HCT116 (cell line): ENCODE results near the gene FRMD4A. TPM values are rescaled to one million over a fixed set of nuclear protein-coding genes. Genes with fewer than 3 reads are reported as not detected.
"Not testable (repeated sequence)": the region's sequence is repeated elsewhere in the genome, so short reads cannot be mapped to it uniquely, and the experiment has no call there.

Experiments
- ATAC-seq: fragments of 200-7000 bp; cut with Tn5 transposase; 2 replicates; pipeline ENCODE4 v1.9.1; 2020; ENCODE audit warnings: mild to moderate bottlenecking, moderate library complexity
- BruUV-seq: library from RNA; stranded (reverse); fragments of 400-500 nt; replicated peaks from 2 replicates; lab custom pipeline; 2021; lab: Mats Ljungman, UMichigan
- CTCF ChIA-PET: fragments of 300-600 bp; sonication (Branson Sonifier 250); formaldehyde crosslinking; loops from one replicate; lab custom pipeline; 2021; ENCODE audit warnings: antibody characterized with exemption; lab: Charles Lee
- POLR2A ChIA-PET: fragments of 300-600, 350-600 bp; sonication (Branson Sonifier 250); formaldehyde crosslinking; loops from one replicate; lab custom pipeline; 2021; ENCODE audit warnings: antibody characterized with exemption; lab: Charles Lee
- RAD21 ChIA-PET, 2 experiments: fragments of 300-600 bp; sonication (Branson Sonifier 250); formaldehyde crosslinking; loops; one replicate each; lab custom pipeline; 2023; ENCODE audit warnings: low total read pairs in 2 of 2; ENCODE audit not compliant: uncharacterized antibody in 2 of 2, unreplicated experiment in 2 of 2, low non-redundant PET in 1 of 2; lab: Charles Lee
- DNase-seq: peaks from one replicate; pipeline ENCODE4 v3.0.0-alpha.2; 2010; ENCODE audit warnings: low read depth, low spot score
- H2AFZ ChIP-seq: fragments of 200-600 bp; shearing (Covaris generic), sonication (generic); 2 replicates; pipeline ENCODE4 v1.6.1; 2017; ENCODE audit warnings: low read depth, mixed run types, mixed read lengths, antibody characterized with exemption, low read length; ENCODE audit not compliant: poor library complexity, severe bottlenecking
- H3K27ac ChIP-seq: 2 replicates; pipeline ENCODE4 v1.5.1; 2012; ENCODE audit warnings: low read depth, low read length
- H3K27me3 ChIP-seq: fragments of 200-600 bp; sonication (generic); 2 replicates; pipeline ENCODE4 v1.6.1; 2016; ENCODE audit warnings: mixed run types, low read length, mixed read lengths; ENCODE audit not compliant: insufficient read depth
- H3K36me3 ChIP-seq, 2 experiments: fragments of 200-500 bp in 1 of 2; fragments of 200-600 bp in 1 of 2; sonication (Bioruptor generic) in 1 of 2; sonication (generic) in 1 of 2; 2 replicates each; pipeline versions ENCODE4 v1.5.1 to v1.6.1; 2014 to 2016; ENCODE audit warnings: low read length in 2 of 2, inconsistent platforms in 1 of 2, mixed read lengths in 1 of 2, mixed run types in 1 of 2; ENCODE audit not compliant: insufficient read depth in 2 of 2, control insufficient read depth in 1 of 2
- H3K4me1 ChIP-seq, 2 experiments: fragments of 200-600 bp in 1 of 2; sonication (generic) in 1 of 2; 2 replicates each; pipeline versions ENCODE4 v1.5.1 to v1.6.1; 2012 to 2017; ENCODE audit warnings: low read length in 2 of 2, inconsistent platforms in 1 of 2, mild to moderate bottlenecking in 1 of 2, mixed read lengths in 1 of 2, mixed run types in 1 of 2, moderate library complexity in 1 of 2; ENCODE audit not compliant: insufficient read depth in 2 of 2, control insufficient read depth in 1 of 2
- H3K4me2 ChIP-seq: fragments of 200-600 bp; sonication (generic); 2 replicates; pipeline ENCODE4 v1.6.1; 2017; ENCODE audit warnings: mixed run types, low read length, mixed read lengths
- H3K4me3 ChIP-seq, 2 experiments: fragments of 200-600 bp in 1 of 2; sonication (generic) in 1 of 2; replicated peaks in 1 of 2; 2 replicates each; pipeline ENCODE4 v1.5.1; 2011 to 2016; ENCODE audit warnings: low read length in 2 of 2, control low read depth in 1 of 2, low read depth in 1 of 2, mild to moderate bottlenecking in 1 of 2, mixed read lengths in 1 of 2, mixed run types in 1 of 2
- H3K79me2 ChIP-seq: fragments of 200-600 bp; sonication (generic); 2 replicates; pipeline ENCODE4 v1.6.1; 2017; ENCODE audit warnings: mild to moderate bottlenecking, mixed run types, low read length, moderate library complexity, mixed read lengths; ENCODE audit not compliant: insufficient read depth
- H3K9ac ChIP-seq: fragments of 200-600 bp; sonication (generic); 2 replicates; pipeline ENCODE4 v1.6.1; 2016; ENCODE audit warnings: low read length, mixed read lengths
- H3K9me2 ChIP-seq: fragments of 200-600 bp; sonication (generic), shearing (Covaris generic); 2 replicates; pipeline ENCODE4 v1.6.1; 2017; ENCODE audit warnings: mixed run types, mild to moderate bottlenecking, moderate library complexity; ENCODE audit not compliant: insufficient read depth
- H3K9me3 ChIP-seq, 2 experiments: fragments of 200-500 bp in 1 of 2; fragments of 200-600 bp in 1 of 2; sonication (Bioruptor generic) in 1 of 2; sonication (generic) in 1 of 2; 2 replicates each; pipeline ENCODE4 v1.6.1; 2014 to 2017; ENCODE audit warnings: low read length in 2 of 2, mixed read lengths in 2 of 2, inconsistent platforms in 1 of 2, low read depth in 1 of 2, mild to moderate bottlenecking in 1 of 2, mixed run types in 1 of 2, moderate library complexity in 1 of 2; ENCODE audit not compliant: control insufficient read depth in 1 of 2, insufficient read depth in 1 of 2
- H4K20me1 ChIP-seq: fragments of 200-600 bp; sonication (generic), shearing (Covaris generic); 2 replicates; pipeline ENCODE4 v1.6.1; 2017; ENCODE audit warnings: mixed run types, mild to moderate bottlenecking, moderate library complexity; ENCODE audit not compliant: insufficient read depth
- CEBPB ChIP-seq: IDR thresholded peaks from 2 replicates; pipeline ENCODE4 v1.6.1; 2012; ENCODE audit warnings: low read depth
- EGR1 ChIP-seq: IDR thresholded peaks from 2 replicates; pipeline ENCODE4 v1.6.1; 2012; ENCODE audit warnings: low read depth
- EZH2phosphoT487 ChIP-seq: fragments of 200-600 bp; IDR thresholded peaks from 2 replicates; pipeline ENCODE4 v1.6.1; 2018; ENCODE audit warnings: antibody characterized with exemption, borderline replicate concordance
- FOSL1 ChIP-seq: IDR thresholded peaks from 2 replicates; pipeline ENCODE4 v1.6.1; 2012; ENCODE audit warnings: low read depth
- JUND ChIP-seq: IDR thresholded peaks from 2 replicates; pipeline ENCODE4 v1.6.1; 2012
- POLR2A ChIP-seq: IDR thresholded peaks from 2 replicates; pipeline ENCODE4 v1.7.0; 2011; ENCODE audit warnings: borderline replicate concordance; ENCODE audit not compliant: insufficient read depth, insufficient read length; ENCODE audit errors: extremely low read depth
- RAD21 ChIP-seq: IDR thresholded peaks from 2 replicates; pipeline ENCODE4 v1.6.1; 2012; ENCODE audit warnings: low read depth, mild to moderate bottlenecking
- SRF ChIP-seq: IDR thresholded peaks from 2 replicates; pipeline ENCODE4 v1.6.1; 2012; ENCODE audit warnings: low read depth
- TCF7L2 ChIP-seq: IDR thresholded peaks from 2 replicates; pipeline ENCODE4 v1.7.0; 2011; ENCODE audit warnings: borderline replicate concordance, inconsistent platforms; ENCODE audit not compliant: insufficient read depth, insufficient read length; ENCODE audit errors: extremely low read depth
- YY1 ChIP-seq: IDR thresholded peaks from 2 replicates; pipeline ENCODE4 v1.6.1; 2011; ENCODE audit warnings: low read length, low read depth, moderate library complexity, mild to moderate bottlenecking; ENCODE audit not compliant: insufficient replicate concordance; ENCODE audit errors: extremely low read depth
- ZNF274 ChIP-seq: fragments of 200-500 bp; sonication (Bioruptor generic); IDR thresholded peaks from 2 replicates; pipeline ENCODE4 v1.6.1; 2014; ENCODE audit warnings: mild to moderate bottlenecking, low read depth, low read length, inconsistent platforms
- intact Hi-C: fragments of 100-400 bp; cut with micrococcal nuclease; formaldehyde crosslinking; loops from 2 replicates; pipeline ENCODE4 v1.10.0; 2022
- total RNA-seq: library from RNA; stranded (reverse); gene quantifications from one replicate; pipeline ENCODE4 v1.2.1, GENCODE V29; 2021; ENCODE audit not compliant: unreplicated experiment
- TF ChIP-seq, protein P1 (sequence below), 3 experiments: fragments of 200-600 bp in 1 of 3; sonication (generic) in 1 of 3; IDR thresholded peaks in 2 of 3; conservative IDR thresholded peaks in 1 of 3; 2 replicates each; pipeline ENCODE4 v1.5.1; 2012 to 2017; ENCODE audit warnings: low read depth in 2 of 3, low read length in 2 of 3, antibody characterized with exemption in 1 of 3, borderline replicate concordance in 1 of 3, control low read depth in 1 of 3, mild to moderate bottlenecking in 1 of 3, mixed read lengths in 1 of 3, mixed run types in 1 of 3, moderate library complexity in 1 of 3; ENCODE audit not compliant: insufficient read depth in 1 of 3

Gene FRMD4A
- total RNA-seq, 1 experiment from 2014 or later = 0.20 TPM

DNA sequence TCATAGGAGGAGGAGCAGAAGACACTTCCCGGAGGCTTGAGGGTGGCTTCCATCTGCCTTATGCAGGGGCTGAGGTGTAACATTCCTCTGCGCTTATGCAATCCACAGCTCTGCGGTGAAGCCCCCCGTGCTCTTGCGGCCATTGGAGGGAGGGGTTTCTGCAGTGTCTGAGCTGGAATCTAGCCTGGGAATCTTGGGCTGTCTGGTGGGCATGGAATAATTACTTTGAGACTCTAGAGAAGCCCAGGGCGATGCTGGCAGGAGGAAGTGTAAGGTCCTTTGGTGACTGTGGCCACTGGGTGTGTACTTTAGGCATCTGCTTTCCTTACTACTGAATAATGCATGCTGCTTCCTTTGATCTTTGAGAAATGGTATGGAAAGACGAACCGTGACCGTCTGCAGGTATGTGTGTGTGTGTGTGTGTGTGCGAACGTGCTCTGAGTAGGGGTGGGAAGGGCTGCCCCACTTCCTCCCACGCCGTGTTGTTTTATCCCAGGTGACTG, 563.0 kb downstream of the FRMD4A start:
- Histone ChIP-seq H3K79me2 (no peaks in the 10 kb centered on the region), H3K9me3 (no peaks in the 10 kb centered on the region), H3K9me2 (no peaks in the 10 kb centered on the region), H3K27ac (no peak overlapping the region), H2AFZ (no peak overlapping the region), H3K4me1 (no peaks in the 10 kb centered on the region), H3K4me2 (no peak overlapping the region), H3K9ac (no peak overlapping the region), H3K4me3 (no peak overlapping the region), H3K27me3 (no peaks in the 10 kb centered on the region; the same call in 1 of the 2 replicates), H3K36me3 (no peaks in the 10 kb centered on the region), H4K20me1 (no peaks in the 10 kb centered on the region)
- ATAC-seq = no peak
- ChIA-PET POLR2A (no interaction called here), RAD21 (no interaction called here), CTCF (no interaction called here)
- TF ChIP-seq EGR1 (no peak), YY1 (no peak), FOSL1 (no peak), CEBPB (no peak), RAD21 (no peak), SRF (no peak), JUND (no peak), ZNF274 (no peak), EZH2phosphoT487 (no peak), POLR2A (no peak), TCF7L2 (no peak)
- TF ChIP-seq, protein P1, sequence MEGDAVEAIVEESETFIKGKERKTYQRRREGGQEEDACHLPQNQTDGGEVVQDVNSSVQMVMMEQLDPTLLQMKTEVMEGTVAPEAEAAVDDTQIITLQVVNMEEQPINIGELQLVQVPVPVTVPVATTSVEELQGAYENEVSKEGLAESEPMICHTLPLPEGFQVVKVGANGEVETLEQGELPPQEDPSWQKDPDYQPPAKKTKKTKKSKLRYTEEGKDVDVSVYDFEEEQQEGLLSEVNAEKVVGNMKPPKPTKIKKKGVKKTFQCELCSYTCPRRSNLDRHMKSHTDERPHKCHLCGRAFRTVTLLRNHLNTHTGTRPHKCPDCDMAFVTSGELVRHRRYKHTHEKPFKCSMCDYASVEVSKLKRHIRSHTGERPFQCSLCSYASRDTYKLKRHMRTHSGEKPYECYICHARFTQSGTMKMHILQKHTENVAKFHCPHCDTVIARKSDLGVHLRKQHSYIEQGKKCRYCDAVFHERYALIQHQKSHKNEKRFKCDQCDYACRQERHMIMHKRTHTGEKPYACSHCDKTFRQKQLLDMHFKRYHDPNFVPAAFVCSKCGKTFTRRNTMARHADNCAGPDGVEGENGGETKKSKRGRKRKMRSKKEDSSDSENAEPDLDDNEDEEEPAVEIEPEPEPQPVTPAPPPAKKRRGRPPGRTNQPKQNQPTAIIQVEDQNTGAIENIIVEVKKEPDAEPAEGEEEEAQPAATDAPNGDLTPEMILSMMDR (IDR thresholded peaks at IDR 0.05 in 2 of 3, conservative IDR thresholded peaks at IDR 0.05 in 1 of 3; ENCODE audit: borderline replicate concordance in 1 of 3, insufficient read depth in 1 of 3, low read depth in 2 of 3, low read length in 2 of 3) = no peak
- intact Hi-C loops = no loop called here
- no peak for DNase-seq
- BruUV-seq = no TSS peak

DNA sequence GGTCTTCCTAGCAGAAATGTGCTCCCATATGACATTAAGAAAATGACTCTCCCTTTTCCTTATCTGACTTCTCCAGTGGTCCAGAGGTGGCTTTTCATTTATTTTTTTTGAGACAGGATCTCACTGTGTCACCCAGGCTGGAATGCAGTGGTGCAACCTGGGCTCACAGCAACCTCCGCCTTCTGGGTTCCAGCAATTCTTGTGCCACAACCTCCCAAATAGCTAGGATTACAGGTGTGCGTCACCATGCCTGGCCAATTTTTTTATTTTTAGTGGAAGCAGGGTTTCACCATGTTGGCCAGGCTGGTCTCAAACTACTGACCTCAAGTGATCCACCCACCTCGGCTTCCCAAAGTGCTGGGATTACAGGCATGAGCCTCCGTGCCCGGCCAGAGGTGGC, 563.6 kb downstream of the FRMD4A start:
- H4K20me1 ChIP-seq, H3K9me3 ChIP-seq, H2AFZ ChIP-seq, H3K4me2 ChIP-seq, intact Hi-C loops, RAD21 ChIA-PET, ATAC-seq, H3K79me2 ChIP-seq, BruUV-seq, H3K9ac ChIP-seq, H3K4me3 ChIP-seq, POLR2A ChIA-PET, CTCF ChIA-PET, H3K27ac ChIP-seq, H3K4me1 ChIP-seq, DNase-seq, H3K36me3 ChIP-seq, H3K9me2 ChIP-seq, H3K27me3 ChIP-seq: not testable (repeated sequence)
